BJ (cell line): ENCODE results near the gene SMIM30. TPM values are rescaled to one million over a fixed set of nuclear protein-coding genes. Genes with fewer than 3 reads are reported as not detected.
A peak's percentile ranks its signal among the peaks of the same experiment; 100 is the strongest.

ENCODE experiments used
- CTCF ChIA-PET: fragments of 350-600 bp; formaldehyde crosslinking; extraction: SDS; loops from one replicate; lab custom pipeline; 2021; ENCODE audit warnings: antibody characterized with exemption, inconsistent platforms; lab: Yijun Ruan, JAX
- POLR2A ChIA-PET: fragments of 300-600 bp; sonication (Branson Sonifier 250); formaldehyde crosslinking; extraction: SDS; loops from one replicate; lab custom pipeline; 2021; ENCODE audit warnings: antibody characterized with exemption; lab: Charles Lee
- DNase-seq: peaks from one replicate; pipeline ENCODE4 v3.0.0-alpha.2; 2011; ENCODE audit warnings: low read depth
- H3K27me3 ChIP-seq: 2 replicates; pipeline ENCODE4 v1.6.0; 2011; ENCODE audit warnings: low read length; ENCODE audit not compliant: control insufficient read depth, insufficient read depth
- H3K36me3 ChIP-seq: 2 replicates; pipeline ENCODE4 v1.5.1; 2011; ENCODE audit warnings: low read length; ENCODE audit not compliant: control insufficient read depth, insufficient read depth
- H3K4me3 ChIP-seq: 2 replicates; pipeline ENCODE4 v1.5.1; 2011; ENCODE audit warnings: low read depth, mild to moderate bottlenecking, control low read depth, low read length
- CTCF ChIP-seq: IDR thresholded peaks from 2 replicates; pipeline ENCODE4 v1.5.1; 2011; ENCODE audit warnings: low read depth, mild to moderate bottlenecking, control low read depth, inconsistent platforms, low read length, moderate library complexity; ENCODE audit not compliant: insufficient read depth
- polyA plus RNA-seq: library from polyadenylated mRNA; depleted of rRNA; stranded (reverse); fragments of >200 nt; gene quantifications from 2 replicates; pipeline ENCODE4 v1.2.3, GENCODE V29; 2011

SMIM30 gene
- polyA plus RNA-seq, 1 experiment: 28.4 TPM

GRCh38 chr7:113085781-113086390 lies 32.5 kb downstream of the SMIM30 start:
- ChIA-PET POLR2A (interaction anchor here (0.6 kb wide), 1 partner anchor 53 kb away, joined by 19 read pairs; no protein-coding TSS in a partner anchor), CTCF (interaction anchor here (0.6 to 1.3 kb wide), 3 partner anchors 10 to 207 kb away, joined by 3 to 4 read pairs (median 4); no protein-coding TSS in a partner anchor)
- H3K36me3 ChIP-seq: no peaks in the 10 kb centered on the region

GRCh38 chr7:113084496-113085172 lies 33.7 kb downstream of the SMIM30 start:
- H3K4me3 ChIP-seq: no peak overlapping the region
- no peak for DNase-seq
- H3K27me3 ChIP-seq: no peaks in the 10 kb centered on the region
- CTCF ChIA-PET: interaction anchor here (0.8 kb wide), 1 partner anchor 12 kb away, joined by 3 read pairs; no protein-coding TSS in a partner anchor
- TF ChIP-seq CTCF: no peak
- POLR2A ChIA-PET: no interaction called here
- H3K36me3 ChIP-seq: no peaks in the 10 kb centered on the region

More at GRCh38 chr7:113085781-113086390, 32.5 kb downstream of the SMIM30 start:
- H3K4me3 ChIP-seq: peak overlapping the region; percentile 55
- DNase-seq: no peak
- no peak for TF ChIP-seq CTCF
- H3K27me3 ChIP-seq: no peaks in the 10 kb centered on the region

GRCh38 chr7:113083816-113084495 lies 34.4 kb downstream of the SMIM30 start:
- POLR2A ChIA-PET: no interaction called here
- H3K36me3 ChIP-seq: no peaks in the 10 kb centered on the region
- CTCF ChIA-PET: interaction anchor here (0.8 kb wide), 1 partner anchor 11 kb away, joined by 3 read pairs; no protein-coding TSS in a partner anchor
- no peak overlapping the region for H3K4me3 ChIP-seq
- H3K27me3 ChIP-seq: no peaks in the 10 kb centered on the region
- TF ChIP-seq CTCF: no peak
- DNase-seq: no peak

GRCh38 chr7:113083132-113083815 lies 35.1 kb downstream of the SMIM30 start:
- CTCF ChIA-PET: no interaction called here
- DNase-seq: no peak
- no peaks in the 10 kb centered on the region for H3K27me3 ChIP-seq
- POLR2A ChIA-PET: no interaction called here
- H3K36me3 ChIP-seq: no peaks in the 10 kb centered on the region
- no peak for TF ChIP-seq CTCF
- H3K4me3 ChIP-seq: no peak overlapping the region
